ENCODE measurements around the gene MS4A12.
"Not testable (repeated sequence)": the region's sequence is repeated elsewhere in the genome, so short reads cannot be mapped to it uniquely, and the experiment has no call there.

The MS4A12 gene

DNA sequence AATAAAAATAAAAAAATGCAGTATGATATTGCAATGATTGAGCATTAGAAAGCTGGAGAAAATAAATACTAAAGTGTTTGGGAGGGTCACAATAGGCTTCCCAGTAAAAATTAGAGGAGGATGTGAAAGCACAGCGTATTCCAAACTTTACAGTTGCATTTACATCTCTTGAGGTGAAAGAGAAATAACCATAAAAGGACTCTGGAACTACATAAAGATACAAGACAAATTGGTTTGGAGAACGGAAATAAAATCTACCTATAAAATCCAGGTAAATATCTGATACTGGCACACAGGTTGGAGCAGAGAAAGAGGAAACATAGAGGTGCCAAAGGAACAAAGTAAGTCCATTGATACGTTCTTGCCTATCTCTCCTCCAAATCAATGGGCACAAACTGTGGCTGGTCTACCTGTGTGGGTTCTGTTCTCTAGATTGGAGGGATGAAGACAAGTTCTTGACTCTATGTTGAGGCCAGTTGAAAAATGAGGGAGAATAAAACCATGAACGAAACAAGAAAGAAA, at the start of gene MS4A12:
Gene MS4A12 (plus strand): TSS at position 291 of the 522 bp plus-strand sequence. CDS start 4,541 bp downstream, outside the sequence.
- no peak within 1 kb of the TSS for H3K4me3 ChIP-seq (ENCODE audit: low read depth, low read length)
- no peak for TF ChIP-seq CTCF (IDR thresholded peaks at IDR 0.05; ENCODE audit: low read depth, low read length)

GRCh38 chr11:60447070-60447469, 45.5 kb upstream of the MS4A12 start:
- no peak overlapping the region for H3K4me3 ChIP-seq (ENCODE audit: low read depth, low read length)
- TF ChIP-seq CTCF (IDR thresholded peaks at IDR 0.05; ENCODE audit: low read depth, low read length) = no peak

- no peak for TF ChIP-seq CTCF (IDR thresholded peaks at IDR 0.05; ENCODE audit: low read depth, low read length)
- no peak overlapping the region for H3K4me3 ChIP-seq (ENCODE audit: low read depth, low read length)
Observed at GRCh38 chr11:60447846-60448245, 44.7 kb upstream of the MS4A12 start.

- H3K4me3 ChIP-seq (ENCODE audit: low read depth, low read length) = not testable (repeated sequence)
Observed at GRCh38 chr11:60451185-60451584, 41.4 kb upstream of the MS4A12 start.

DNA sequence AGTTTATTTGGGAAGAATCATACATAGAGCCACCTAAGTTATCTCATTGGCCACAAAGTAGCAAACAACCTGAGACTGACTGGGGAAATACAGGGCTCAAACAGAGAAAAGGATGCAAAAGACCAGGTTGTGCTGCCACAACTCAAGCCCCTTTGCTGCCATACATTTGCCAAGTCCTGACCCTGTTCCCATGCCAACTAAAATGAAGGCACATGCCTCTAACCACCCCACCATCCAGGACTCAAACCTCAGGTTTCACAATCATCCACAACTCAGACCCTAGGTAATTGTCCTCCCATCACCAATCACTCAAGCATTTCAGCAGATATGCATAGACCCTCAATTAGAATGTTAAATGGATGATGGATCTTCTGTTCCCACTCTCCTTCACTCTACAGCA, 38.4 kb upstream of the MS4A12 start:
- no peak for TF ChIP-seq CTCF (IDR thresholded peaks at IDR 0.05; ENCODE audit: low read depth, low read length)
- H3K4me3 ChIP-seq (ENCODE audit: low read depth, low read length) = no peak overlapping the region

- no peak within 1 kb of the TSS for H3K4me3 ChIP-seq (ENCODE audit: low read depth, low read length)
- TF ChIP-seq CTCF (IDR thresholded peaks at IDR 0.05; ENCODE audit: low read depth, low read length) = no peak
Observed at GRCh38 chr11:60455531-60456042, 37.0 kb upstream of the MS4A12 start, which contains the start of gene MS4A1. Gene MS4A1 (plus strand): TSS chr11:60455847. CDS start chr11:60462375, 6,528 bp downstream.

DNA sequence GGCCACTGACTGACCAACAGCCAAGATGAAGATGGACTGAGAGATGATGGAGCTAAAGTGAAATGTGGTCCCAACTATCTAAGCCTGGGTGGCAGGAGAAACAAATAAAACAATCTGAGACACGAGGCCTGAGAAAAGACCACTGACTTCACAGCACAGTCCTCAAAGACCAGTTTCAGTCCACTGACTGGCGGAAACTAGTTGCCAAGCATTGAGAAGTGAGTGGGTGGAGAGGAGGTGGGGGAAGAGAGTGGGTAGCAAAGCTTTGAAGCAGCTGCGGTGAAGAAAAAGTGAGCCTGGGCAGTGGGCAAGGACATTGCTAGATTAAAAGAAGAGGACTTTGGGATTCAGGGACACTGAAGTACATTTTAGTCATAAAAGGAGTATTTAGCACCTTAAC, 35.0 kb upstream of the MS4A12 start:
- TF ChIP-seq CTCF (IDR thresholded peaks at IDR 0.05; ENCODE audit: low read depth, low read length) = no peak
- no peak overlapping the region for H3K4me3 ChIP-seq (ENCODE audit: low read depth, low read length)

GRCh38 chr11:60459345-60459744, 33.2 kb upstream of the MS4A12 start:
- H3K4me3 ChIP-seq (ENCODE audit: low read depth, low read length) = no peak overlapping the region
- TF ChIP-seq CTCF (IDR thresholded peaks at IDR 0.05; ENCODE audit: low read depth, low read length) = no peak

Data from WI38 (cell line).